ENCODE data around the gene SLC1A3.
"Not testable (repeated sequence)": the region's sequence is repeated elsewhere in the genome, so short reads cannot be mapped to it uniquely, and the experiment has no call there.

Gene SLC1A3

DNA sequence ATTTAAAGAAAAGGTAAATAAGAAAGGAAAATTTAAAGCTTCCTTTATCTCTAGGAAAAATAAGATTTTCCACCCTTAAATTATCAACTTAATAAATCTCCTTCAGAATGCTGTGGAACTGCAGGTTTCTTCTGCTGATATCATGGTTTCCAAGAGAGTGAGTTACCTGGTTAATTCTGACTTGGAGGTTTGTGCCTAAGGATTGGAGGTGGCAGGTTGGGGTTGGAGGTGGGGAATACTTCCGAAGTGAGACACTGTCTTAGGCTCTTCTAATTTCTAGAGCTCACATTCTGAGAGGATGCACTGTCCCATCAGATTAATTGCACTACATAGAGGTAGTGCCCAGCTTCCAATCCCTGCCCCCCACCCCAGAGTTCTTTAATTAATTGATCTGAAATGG is 31.1 kb downstream of the SLC1A3 start:
- TF ChIP-seq, protein P1, sequence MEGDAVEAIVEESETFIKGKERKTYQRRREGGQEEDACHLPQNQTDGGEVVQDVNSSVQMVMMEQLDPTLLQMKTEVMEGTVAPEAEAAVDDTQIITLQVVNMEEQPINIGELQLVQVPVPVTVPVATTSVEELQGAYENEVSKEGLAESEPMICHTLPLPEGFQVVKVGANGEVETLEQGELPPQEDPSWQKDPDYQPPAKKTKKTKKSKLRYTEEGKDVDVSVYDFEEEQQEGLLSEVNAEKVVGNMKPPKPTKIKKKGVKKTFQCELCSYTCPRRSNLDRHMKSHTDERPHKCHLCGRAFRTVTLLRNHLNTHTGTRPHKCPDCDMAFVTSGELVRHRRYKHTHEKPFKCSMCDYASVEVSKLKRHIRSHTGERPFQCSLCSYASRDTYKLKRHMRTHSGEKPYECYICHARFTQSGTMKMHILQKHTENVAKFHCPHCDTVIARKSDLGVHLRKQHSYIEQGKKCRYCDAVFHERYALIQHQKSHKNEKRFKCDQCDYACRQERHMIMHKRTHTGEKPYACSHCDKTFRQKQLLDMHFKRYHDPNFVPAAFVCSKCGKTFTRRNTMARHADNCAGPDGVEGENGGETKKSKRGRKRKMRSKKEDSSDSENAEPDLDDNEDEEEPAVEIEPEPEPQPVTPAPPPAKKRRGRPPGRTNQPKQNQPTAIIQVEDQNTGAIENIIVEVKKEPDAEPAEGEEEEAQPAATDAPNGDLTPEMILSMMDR (IDR thresholded peaks at IDR 0.05; ENCODE audit: borderline replicate concordance, insufficient read depth, low read depth, low read length): no peak
- H3K4me3 ChIP-seq (ENCODE audit: low read depth, low read length): no peak overlapping the region

DNA sequence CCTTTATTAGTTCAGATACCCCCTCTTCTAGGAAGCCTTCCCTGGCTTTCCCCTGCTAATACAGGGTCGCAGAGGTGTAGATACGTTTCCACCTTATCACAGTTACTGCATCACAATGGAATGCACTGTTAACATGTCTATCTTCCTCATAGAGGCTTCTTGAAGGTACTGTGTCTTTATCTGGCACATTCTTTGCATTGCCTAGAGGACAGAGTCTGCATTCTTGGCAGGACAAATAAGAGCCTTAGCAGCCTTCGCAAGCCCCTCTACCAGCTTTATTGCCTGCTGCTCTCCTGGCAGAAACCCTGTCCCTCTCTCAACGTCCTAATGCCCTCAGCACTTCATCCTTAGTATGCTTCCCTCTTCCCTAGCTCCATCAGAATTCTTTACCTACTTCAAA is 31.6 kb downstream of the SLC1A3 start:
- TF ChIP-seq, protein P1 (IDR thresholded peaks at IDR 0.05; ENCODE audit: borderline replicate concordance, insufficient read depth, low read depth, low read length): no peak
- no peak overlapping the region for H3K4me3 ChIP-seq (ENCODE audit: low read depth, low read length)

DNA sequence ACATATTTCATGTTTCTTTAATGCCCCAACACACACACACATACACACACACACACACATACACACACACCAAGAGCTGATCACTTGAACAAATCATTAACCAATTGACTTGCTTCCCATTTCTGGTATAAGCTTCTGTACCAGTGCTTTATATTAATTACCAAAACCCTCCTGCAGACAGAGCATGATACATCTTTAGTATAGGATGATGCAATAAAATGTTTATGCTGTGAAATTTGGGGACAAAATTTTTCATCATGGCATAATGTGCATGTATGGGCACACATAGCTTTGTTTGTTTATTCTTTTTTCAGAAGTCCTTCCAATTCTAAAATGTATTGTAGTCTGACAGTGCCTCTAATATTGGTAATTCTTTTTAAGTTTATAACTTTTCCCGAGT is 34.5 kb downstream of the SLC1A3 start:
- H3K4me3 ChIP-seq (ENCODE audit: low read depth, low read length): no peak overlapping the region
- TF ChIP-seq, protein P1 (IDR thresholded peaks at IDR 0.05; ENCODE audit: borderline replicate concordance, insufficient read depth, low read depth, low read length): no peak

DNA sequence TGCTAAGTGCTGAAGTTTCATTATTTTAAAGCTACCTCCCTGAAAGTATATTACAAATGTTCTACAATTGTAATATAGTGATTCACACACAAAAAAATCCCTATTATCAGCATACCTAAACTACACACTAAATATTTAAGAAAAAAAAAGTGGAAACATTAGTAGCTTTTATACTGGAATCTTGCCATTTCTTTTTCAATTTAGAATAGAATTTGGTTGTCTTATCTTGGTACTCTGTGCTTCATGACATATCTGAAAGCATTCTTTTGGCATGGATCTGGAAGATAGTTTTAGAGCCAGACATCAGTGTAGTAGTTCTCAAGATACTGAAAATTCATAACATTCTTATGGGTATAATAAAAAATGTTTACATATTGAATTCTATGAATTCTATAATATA is 35.0 kb downstream of the SLC1A3 start:
- TF ChIP-seq, protein P1 (IDR thresholded peaks at IDR 0.05; ENCODE audit: borderline replicate concordance, insufficient read depth, low read depth, low read length): no peak
- H3K4me3 ChIP-seq (ENCODE audit: low read depth, low read length): no peak overlapping the region

DNA sequence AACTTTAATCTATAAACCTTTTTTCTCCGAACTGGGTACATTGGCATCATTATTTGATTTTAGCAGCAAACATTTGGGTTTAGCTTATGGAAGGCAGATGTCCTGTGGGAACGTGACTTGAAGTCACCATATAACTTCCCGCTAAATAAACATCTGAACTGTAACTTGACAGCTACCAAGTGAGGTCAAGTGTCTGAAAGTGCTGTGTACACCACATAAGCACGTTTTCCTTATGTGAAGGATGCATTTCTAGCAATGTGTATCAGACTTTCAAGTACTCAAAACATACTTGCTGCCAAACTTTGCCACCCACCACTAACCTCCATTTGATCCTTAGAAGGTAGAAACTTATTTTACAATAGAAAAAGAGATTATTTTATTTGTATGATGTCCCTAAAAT is 35.7 kb downstream of the SLC1A3 start:
- no peak overlapping the region for H3K4me3 ChIP-seq (ENCODE audit: low read depth, low read length)
- TF ChIP-seq, protein P1 (IDR thresholded peaks at IDR 0.05; ENCODE audit: borderline replicate concordance, insufficient read depth, low read depth, low read length): no peak

DNA sequence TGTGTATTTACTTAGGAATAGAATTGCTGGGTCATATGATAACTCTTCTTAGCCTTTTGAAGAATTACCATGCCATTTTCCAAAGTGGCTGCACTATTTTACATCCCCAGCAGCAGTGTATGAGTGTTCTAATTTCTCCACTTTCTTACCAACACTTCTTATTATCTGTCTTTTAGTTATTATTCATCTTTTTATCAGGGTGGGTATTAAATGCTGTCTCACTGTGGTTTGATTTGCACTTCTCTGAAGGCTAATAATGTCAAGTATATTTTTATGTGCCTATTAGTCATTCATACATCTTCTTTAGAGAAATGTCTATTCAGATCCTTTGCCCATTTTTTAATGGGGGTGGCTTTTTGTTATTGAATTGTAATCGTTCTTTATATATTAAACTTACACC is 36.8 kb downstream of the SLC1A3 start:
- no peak overlapping the region for H3K4me3 ChIP-seq (ENCODE audit: low read depth, low read length)
- TF ChIP-seq, protein P1 (IDR thresholded peaks at IDR 0.05; ENCODE audit: borderline replicate concordance, insufficient read depth, low read depth, low read length): no peak

DNA sequence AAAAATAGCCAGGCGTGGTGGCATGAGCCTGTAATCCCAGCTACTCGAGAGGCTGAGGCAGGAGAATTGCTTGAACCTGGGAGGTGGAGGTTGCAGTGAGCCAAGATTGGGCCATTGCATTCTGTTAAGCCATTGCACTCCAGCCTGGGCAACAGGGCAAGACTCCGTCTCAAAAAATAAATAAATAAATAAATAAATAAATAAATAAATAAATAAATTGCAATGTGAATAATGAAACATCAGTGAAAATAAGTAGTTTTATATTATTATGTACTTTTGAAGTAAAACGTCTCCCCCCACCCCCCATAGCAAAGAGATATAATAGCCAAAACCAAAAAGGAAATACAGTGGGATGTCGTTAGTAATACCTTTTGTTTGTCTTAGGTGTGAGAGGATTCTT is 37.4 kb downstream of the SLC1A3 start:
- H3K4me3 ChIP-seq (ENCODE audit: low read depth, low read length): not testable (repeated sequence)

DNA sequence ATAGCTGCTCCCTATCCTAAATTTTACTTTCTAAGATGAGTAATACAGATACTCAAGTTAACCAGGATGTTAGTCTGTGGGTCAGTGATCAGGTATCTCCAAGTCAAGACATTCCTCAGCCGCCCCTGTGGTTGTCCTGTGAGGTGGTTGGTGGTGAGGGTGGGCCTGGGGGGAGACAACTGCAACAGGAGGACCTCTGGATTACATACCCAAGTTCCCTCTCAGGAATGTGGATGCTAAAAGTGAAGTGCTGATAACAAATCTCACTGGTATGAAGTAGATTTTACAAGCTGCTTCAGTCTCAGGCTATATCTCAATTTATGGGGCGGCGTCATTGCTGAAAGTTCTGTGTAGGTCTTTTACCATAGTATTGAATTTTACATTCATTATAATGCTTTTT is 38.3 kb downstream of the SLC1A3 start:
- H3K4me3 ChIP-seq (ENCODE audit: low read depth, low read length): no peak overlapping the region
- TF ChIP-seq, protein P1 (IDR thresholded peaks at IDR 0.05; ENCODE audit: borderline replicate concordance, insufficient read depth, low read depth, low read length): no peak

All from GM12875 (cell line).